A549 (cell line): ENCODE data around the gene CYB561D2.

Source experiments
- HDAC2 ChIP-seq: fragments of 200-600 bp; sonication (generic); IDR thresholded peaks from 2 replicates; pipeline ENCODE4 v1.6.1; 2016
- ZNF302 ChIP-seq: fragments of 250-450 bp; sonication (Bioruptor Pico); IDR thresholded peaks from 2 replicates; pipeline ENCODE4 v1.9.0; 2021; ENCODE audit warnings: inconsistent platforms, mild to moderate bottlenecking, moderate library complexity
- TF ChIP-seq, protein P1 (sequence below): fragments of >200 bp; sonication (Bioruptor Twin); formaldehyde crosslinking; IDR thresholded peaks from 3 replicates; pipeline ENCODE4 v1.5.1; 2016

- TF ChIP-seq ZNF302 (CRISPR knock-in tag) (no peak), HDAC2 (no peak)
- TF ChIP-seq, protein P1, sequence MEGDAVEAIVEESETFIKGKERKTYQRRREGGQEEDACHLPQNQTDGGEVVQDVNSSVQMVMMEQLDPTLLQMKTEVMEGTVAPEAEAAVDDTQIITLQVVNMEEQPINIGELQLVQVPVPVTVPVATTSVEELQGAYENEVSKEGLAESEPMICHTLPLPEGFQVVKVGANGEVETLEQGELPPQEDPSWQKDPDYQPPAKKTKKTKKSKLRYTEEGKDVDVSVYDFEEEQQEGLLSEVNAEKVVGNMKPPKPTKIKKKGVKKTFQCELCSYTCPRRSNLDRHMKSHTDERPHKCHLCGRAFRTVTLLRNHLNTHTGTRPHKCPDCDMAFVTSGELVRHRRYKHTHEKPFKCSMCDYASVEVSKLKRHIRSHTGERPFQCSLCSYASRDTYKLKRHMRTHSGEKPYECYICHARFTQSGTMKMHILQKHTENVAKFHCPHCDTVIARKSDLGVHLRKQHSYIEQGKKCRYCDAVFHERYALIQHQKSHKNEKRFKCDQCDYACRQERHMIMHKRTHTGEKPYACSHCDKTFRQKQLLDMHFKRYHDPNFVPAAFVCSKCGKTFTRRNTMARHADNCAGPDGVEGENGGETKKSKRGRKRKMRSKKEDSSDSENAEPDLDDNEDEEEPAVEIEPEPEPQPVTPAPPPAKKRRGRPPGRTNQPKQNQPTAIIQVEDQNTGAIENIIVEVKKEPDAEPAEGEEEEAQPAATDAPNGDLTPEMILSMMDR: no peak
Measured at GRCh38 chr3:50385754-50386153, 35.1 kb downstream of the CYB561D2 start.
